Measurements from ENCODE around the gene KLHDC3. TPM values are rescaled to one million over a fixed set of nuclear protein-coding genes. Genes with fewer than 3 reads are reported as not detected.

Gene KLHDC3
- total and polyA plus RNA-seq, 2 of the 8 experiments (the other 6 are each of a cell fraction or from before 2014, with no cell fraction given): 181 to 203 TPM

GRCh38 chr6:43053545-43054205 is 39.6 kb downstream of the KLHDC3 start, which contains the start of gene CUL7 (continued):
- TF ChIP-seq SIRT6 (IDR thresholded peaks at IDR 0.05; ENCODE audit: low read length) (no peak), RFX5 (IDR thresholded peaks at IDR 0.05; ENCODE audit: borderline replicate concordance, low read depth, low read length) (no peak), USF2 (IDR thresholded peaks at IDR 0.05; ENCODE audit: low read length) (no peak), CREB1 (IDR thresholded peaks at IDR 0.05) (peak; percentile 51), JUN (IDR thresholded peaks at IDR 0.05; ENCODE audit: low read depth, low read length) (no peak), PHF8 (conservative IDR thresholded peaks at IDR 0.05; ENCODE audit: low read depth, low read length) (peak; percentile 85), TEAD4 (IDR thresholded peaks at IDR 0.05; ENCODE audit: low read depth, low read length) (no peak), SP4 (IDR thresholded peaks at IDR 0.05; ENCODE audit: low read length) (no peak), SUZ12 (IDR thresholded peaks at IDR 0.05; ENCODE audit: low read length) (no peak), RAD21 (IDR thresholded peaks at IDR 0.05 in 1 of 2, conservative IDR thresholded peaks at IDR 0.05 in 1 of 2; ENCODE audit: low read depth in 2 of 2, low read length in 2 of 2) (0 out of 4 replicates have a peak, but pooled peaks of 1 of the 2 experiments have one; percentile 0), HDAC2 (IDR thresholded peaks at IDR 0.05; ENCODE audit: borderline replicate concordance in 1 of 2, low read depth in 2 of 2, low read length in 2 of 2) (no peak), KDM5A (IDR thresholded peaks at IDR 0.05; ENCODE audit: low read length) (no peak), SP2 (IDR thresholded peaks at IDR 0.05; ENCODE audit: low read length) (no peak), RNF2 (IDR thresholded peaks at IDR 0.05; ENCODE audit: borderline replicate concordance, low read depth, low read length, missing control alignments, poor library complexity, severe bottlenecking) (no peak), POLR2A (IDR thresholded peaks at IDR 0.05; ENCODE audit: control extremely low read depth in 1 of 2, low read depth in 2 of 2, low read length in 2 of 2) (peak in 1 of 2 experiments; percentile 92; a peak in 2 of 3 replicates), POU5F1 (IDR thresholded peaks at IDR 0.05; ENCODE audit: low read depth, low read length) (no peak), MAX (IDR thresholded peaks at IDR 0.05) (no peak), EP300 (IDR thresholded peaks at IDR 0.05; ENCODE audit: borderline replicate concordance in 1 of 2, low read depth in 2 of 2, low read length in 2 of 2) (no peak), NRF1 (IDR thresholded peaks at IDR 0.05; ENCODE audit: low read depth, low read length) (no peak; the same call in 1 of the 2 replicates), RBBP5 (IDR thresholded peaks at IDR 0.05; ENCODE audit: borderline replicate concordance, low read depth, low read length) (0 out of 2 replicates have a peak, but pooled peaks have one; percentile 27), TCF12 (IDR thresholded peaks at IDR 0.05; ENCODE audit: low read depth, low read length) (no peak), EZH2 (IDR thresholded peaks at IDR 0.05; ENCODE audit: low read depth, low read length, severe bottlenecking) (no peak), BACH1 (IDR thresholded peaks at IDR 0.05; ENCODE audit: low read length) (no peak)

Measured in H1 (cell line).